ENCODE measurements around the gene SRSF8.
A peak's percentile ranks its signal among the peaks of the same experiment; 100 is the strongest.

The SRSF8 gene

GRCh38 chr11:95081412-95081811 lies 14.7 kb downstream of the SRSF8 start:
- no peak for TF ChIP-seq ZNF274 (IDR thresholded peaks at IDR 0.05; ENCODE audit: low read depth, low read length)
- H3K4me3 ChIP-seq (ENCODE audit: low read length): no peak overlapping the region

- no peak for TF ChIP-seq ZNF274 (IDR thresholded peaks at IDR 0.05; ENCODE audit: low read depth, low read length)
- H3K4me3 ChIP-seq (ENCODE audit: low read length): no peak overlapping the region
These were observed 15.9 kb downstream of the SRSF8 start for GRCh38 chr11:95082576-95083001.

GRCh38 chr11:95084509-95084908 lies 17.8 kb downstream of the SRSF8 start:
- TF ChIP-seq ZNF274 (IDR thresholded peaks at IDR 0.05; ENCODE audit: low read depth, low read length): no peak
- no peak overlapping the region for H3K4me3 ChIP-seq (ENCODE audit: low read length)

DNA sequence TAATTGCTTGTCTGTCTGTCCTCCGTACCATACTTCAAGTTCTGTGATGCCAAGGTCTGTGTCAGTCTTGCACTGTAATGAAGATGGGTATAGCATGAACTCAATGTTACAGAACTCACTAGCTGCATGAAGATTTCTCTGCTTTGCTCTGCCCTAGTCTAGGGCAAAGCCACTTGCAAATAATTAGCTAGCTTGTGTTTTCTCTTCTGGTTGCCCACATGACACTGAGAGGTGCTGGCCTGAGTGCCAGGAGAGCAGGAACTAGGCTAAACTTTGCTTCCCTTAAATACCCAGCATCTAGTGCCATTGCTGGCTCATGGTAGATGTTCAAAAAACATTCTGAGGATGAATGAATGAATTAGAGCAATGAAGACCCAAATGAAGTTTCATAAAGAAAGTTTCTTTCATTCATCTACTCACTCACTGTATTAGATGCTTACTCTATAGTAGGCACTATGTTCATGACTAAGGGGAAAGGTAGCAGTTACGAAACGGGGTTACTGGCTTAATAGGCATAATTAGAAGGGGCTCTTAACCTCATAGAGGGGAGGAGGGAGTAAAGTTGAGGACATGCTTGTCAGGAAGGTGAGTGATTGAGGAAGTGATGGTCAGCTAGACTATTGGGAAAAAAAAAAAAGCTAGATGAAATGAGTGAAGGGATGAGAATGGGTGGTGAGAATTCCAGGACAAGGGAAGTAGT lies 18.5 kb downstream of the SRSF8 start:
- no peak for TF ChIP-seq ZNF274 (IDR thresholded peaks at IDR 0.05; ENCODE audit: low read depth, low read length)
- no peak overlapping the region for H3K4me3 ChIP-seq (ENCODE audit: low read length)

GRCh38 chr11:95086151-95086550 lies 19.4 kb downstream of the SRSF8 start:
- no peak for TF ChIP-seq ZNF274 (IDR thresholded peaks at IDR 0.05; ENCODE audit: low read depth, low read length)
- no peak overlapping the region for H3K4me3 ChIP-seq (ENCODE audit: low read length)

GRCh38 chr11:95086836-95087570 lies 20.3 kb downstream of the SRSF8 start:
- no peak for TF ChIP-seq ZNF274 (IDR thresholded peaks at IDR 0.05; ENCODE audit: low read depth, low read length)
- H3K4me3 ChIP-seq (ENCODE audit: low read length): no peak overlapping the region

- peak overlapping the region; percentile 84 for H3K4me3 ChIP-seq (ENCODE audit: low read length)
- no peak for TF ChIP-seq ZNF274 (IDR thresholded peaks at IDR 0.05; ENCODE audit: low read depth, low read length)
These were observed 22.4 kb downstream of the SRSF8 start for GRCh38 chr11:95088946-95089619.

GRCh38 chr11:95089620-95090542 lies 23.2 kb downstream of the SRSF8 start, which contains the start of gene ENDOD1:
Gene ENDOD1, plus strand, starts transcription at chr11:95089846. Its CDS starts 82 bp downstream, at chr11:95089928.
- H3K4me3 ChIP-seq (ENCODE audit: low read length): peak within 1 kb of the TSS; percentile 84
- no peak for TF ChIP-seq ZNF274 (IDR thresholded peaks at IDR 0.05; ENCODE audit: low read depth, low read length)

DNA sequence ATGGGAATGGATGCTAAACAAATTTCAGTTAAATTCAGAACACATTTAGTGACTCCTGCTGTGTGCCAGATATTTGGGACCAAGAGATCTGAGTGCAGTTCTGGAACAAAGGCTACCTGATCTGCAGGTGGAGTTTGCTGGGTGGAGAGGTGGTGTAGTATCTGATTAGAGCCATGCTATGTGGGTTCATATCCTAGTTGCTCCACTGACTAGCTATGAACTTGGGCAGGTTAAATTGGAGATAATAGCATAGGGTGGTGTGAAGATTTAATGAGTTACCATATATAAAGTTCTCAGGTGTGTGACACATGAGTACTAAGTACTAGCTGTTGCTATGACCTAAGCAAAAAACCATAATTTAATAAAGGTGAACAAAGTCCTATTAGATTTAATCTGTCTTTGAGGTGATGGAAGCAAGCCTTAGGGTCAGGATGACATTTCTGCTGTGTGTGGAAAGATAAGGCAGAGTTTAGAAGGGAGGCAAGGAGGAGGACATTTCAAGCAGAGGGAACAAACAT lies 25.0 kb downstream of the SRSF8 start:
- no peak for TF ChIP-seq ZNF274 (IDR thresholded peaks at IDR 0.05; ENCODE audit: low read depth, low read length)
- H3K4me3 ChIP-seq (ENCODE audit: low read length): peak overlapping the region; percentile 84; the same call in 1 of the 2 replicates

DNA sequence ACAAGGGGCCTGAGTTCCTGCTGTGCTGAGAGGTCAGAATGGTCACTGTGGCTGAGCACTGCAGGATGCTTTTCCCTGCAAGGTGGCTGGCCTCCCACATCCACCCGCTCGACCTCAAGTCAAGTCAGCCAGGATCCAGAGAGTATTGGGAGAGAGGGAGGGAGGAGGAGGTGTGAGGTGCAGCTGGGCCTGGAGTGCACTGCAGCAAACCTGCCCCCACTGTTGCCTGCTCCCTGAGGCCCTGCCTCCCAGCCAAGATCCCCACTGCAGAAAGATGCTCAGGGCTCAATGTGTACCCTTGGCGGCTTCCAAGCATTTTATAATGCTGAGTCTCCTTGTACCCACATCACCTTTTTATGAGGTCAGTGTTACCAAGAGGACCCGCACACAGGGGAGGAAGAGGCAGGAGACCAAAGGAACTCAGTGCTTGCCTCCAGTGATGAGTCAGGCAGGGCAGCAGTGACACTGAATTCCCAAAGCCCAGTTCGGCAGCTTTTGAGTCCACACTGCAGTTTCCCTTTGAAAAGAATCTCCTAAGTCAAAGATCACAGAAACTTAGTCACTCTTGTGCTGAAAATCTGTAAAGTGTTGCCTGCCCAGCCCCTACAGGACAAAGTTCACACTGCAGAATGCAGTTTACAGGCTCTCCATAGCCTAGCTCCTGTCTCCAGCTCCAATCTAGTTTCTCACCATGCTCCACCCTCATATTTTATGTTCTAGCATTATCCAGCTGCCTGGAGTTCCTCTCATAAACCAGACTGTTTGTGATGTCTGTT lies 26.0 kb downstream of the SRSF8 start:
- no peak for TF ChIP-seq ZNF274 (IDR thresholded peaks at IDR 0.05; ENCODE audit: low read depth, low read length)
- peak overlapping the region; percentile 45; the same call in 1 of the 2 replicates for H3K4me3 ChIP-seq (ENCODE audit: low read length)

- H3K4me3 ChIP-seq (ENCODE audit: low read length): peak overlapping the region; percentile 45; the same call in 1 of the 2 replicates
- TF ChIP-seq ZNF274 (IDR thresholded peaks at IDR 0.05; ENCODE audit: low read depth, low read length): no peak
These were observed 26.8 kb downstream of the SRSF8 start for GRCh38 chr11:95093548-95093947.

DNA sequence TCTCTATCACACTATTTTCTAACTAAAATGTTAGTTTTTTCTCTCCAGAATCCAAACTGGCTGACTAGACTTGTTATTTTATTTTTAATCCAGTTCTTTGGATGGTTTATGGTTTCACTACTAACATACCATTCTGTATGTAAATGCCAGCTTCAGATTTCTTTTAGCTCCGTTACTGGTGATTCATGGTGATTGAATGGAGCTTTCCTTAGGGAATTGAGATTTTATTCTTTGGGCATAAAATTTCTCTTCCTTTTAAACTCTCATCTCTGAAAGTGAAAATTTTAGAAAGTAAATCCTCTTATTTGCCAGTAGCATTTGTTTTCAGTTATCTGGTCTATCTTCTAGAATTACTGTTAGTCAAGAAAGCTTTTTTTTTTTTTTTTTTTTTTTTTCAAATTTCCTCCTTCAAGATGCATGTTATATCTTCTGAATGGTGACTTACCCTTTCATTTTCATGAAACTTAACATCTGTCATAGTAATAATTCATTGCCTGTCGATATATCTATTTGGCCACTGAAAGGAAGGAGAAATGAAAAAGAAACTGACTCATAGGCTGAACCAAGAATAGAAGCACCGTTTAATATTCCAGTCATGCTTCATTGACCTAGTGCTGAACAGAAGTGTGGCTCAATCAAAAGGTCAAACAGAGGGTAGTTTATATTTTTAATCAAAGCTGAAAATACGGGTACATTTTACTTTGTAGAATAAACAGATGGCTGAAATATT lies 29.3 kb downstream of the SRSF8 start:
- H3K4me3 ChIP-seq (ENCODE audit: low read length): no peak overlapping the region
- no peak for TF ChIP-seq ZNF274 (IDR thresholded peaks at IDR 0.05; ENCODE audit: low read depth, low read length)

Measured in GM08714 (cell line).